Loucy (cell line): ENCODE measurements around the gene SPATA7.

Experiments used
- H2AFZ ChIP-seq: fragments of 200-600 bp; sonication (generic); 2 replicates; pipeline ENCODE4 v1.6.0; 2016; ENCODE audit warnings: antibody characterized with exemption, mild to moderate bottlenecking, low read length, moderate library complexity
- H3F3A ChIP-seq: fragments of 200-600 bp; 2 replicates; pipeline ENCODE4 v1.6.0; 2016; ENCODE audit warnings: antibody characterized with exemption, low read depth, mild to moderate bottlenecking
- H3K27me3 ChIP-seq: fragments of 200-600 bp; sonication (generic); 2 replicates; pipeline ENCODE4 v1.6.1; 2014; ENCODE audit warnings: low read length, mild to moderate bottlenecking; ENCODE audit not compliant: insufficient read depth, poor library complexity, severe bottlenecking
- H3K36me3 ChIP-seq: fragments of 200-600 bp; sonication (generic); 2 replicates; pipeline ENCODE4 v1.6.1; 2016; ENCODE audit warnings: low read length; ENCODE audit not compliant: insufficient read depth
- H3K4me1 ChIP-seq: fragments of 200-600 bp; sonication (generic); 2 replicates; pipeline ENCODE4 v1.5.1; 2014; ENCODE audit warnings: low read length, mild to moderate bottlenecking; ENCODE audit not compliant: insufficient read depth, poor library complexity, severe bottlenecking
- H3K4me2 ChIP-seq: fragments of 200-600 bp; sonication (generic); 2 replicates; pipeline ENCODE4 v1.6.0; 2014; ENCODE audit warnings: antibody characterized with exemption, low read length, low read depth, mild to moderate bottlenecking; ENCODE audit not compliant: poor library complexity, severe bottlenecking
- H3K4me3 ChIP-seq: fragments of 200-600 bp; sonication (generic); 2 replicates; pipeline ENCODE4 v1.5.1; 2014; ENCODE audit warnings: low read length, mild to moderate bottlenecking, mixed read lengths; ENCODE audit not compliant: poor library complexity, severe bottlenecking
- H3K79me2 ChIP-seq: fragments of 200-600 bp; sonication (generic); 2 replicates; pipeline ENCODE4 v1.6.1; 2014; ENCODE audit warnings: low read length; ENCODE audit not compliant: insufficient read depth
- H3K9ac ChIP-seq: fragments of 200-600 bp; sonication (generic); 2 replicates; pipeline ENCODE4 v1.6.0; 2014; ENCODE audit warnings: mild to moderate bottlenecking, low read depth, low read length, moderate library complexity; ENCODE audit not compliant: poor library complexity, severe bottlenecking
- H3K9me2 ChIP-seq: fragments of 200-600 bp; sonication (generic); replicated peaks from 2 replicates; pipeline ENCODE4 v1.6.1; 2016; ENCODE audit warnings: low read depth, low read length, mixed read lengths
- H3K9me3 ChIP-seq: fragments of 200-600 bp; sonication (generic); 2 replicates; pipeline ENCODE4 v1.6.1; 2014; ENCODE audit warnings: mild to moderate bottlenecking, antibody characterized with exemption, low read length, low read depth; ENCODE audit not compliant: insufficient read depth
- H4K20me1 ChIP-seq: fragments of 200-600 bp; sonication (generic); 2 replicates; pipeline ENCODE4 v1.6.0; 2014; ENCODE audit warnings: antibody characterized with exemption, low read length, mild to moderate bottlenecking; ENCODE audit not compliant: insufficient read depth, poor library complexity, severe bottlenecking
- CTCF ChIP-seq: fragments of 200-600 bp; sonication (generic); conservative IDR thresholded peaks from 2 replicates; pipeline ENCODE4 v1.5.1; 2014; ENCODE audit warnings: mild to moderate bottlenecking, antibody characterized with exemption, low read length
- EZH2phosphoT487 ChIP-seq: fragments of 200-600 bp; IDR thresholded peaks from 2 replicates; pipeline ENCODE4 v1.6.1; 2018; ENCODE audit warnings: antibody characterized with exemption, mild to moderate bottlenecking, moderate library complexity, borderline replicate concordance

SPATA7 gene

GRCh38 chr14:88473791-88474190 is 88.3 kb downstream of the SPATA7 start:
- H2AFZ ChIP-seq = no peak overlapping the region
- no peak overlapping the region for H3K4me3 ChIP-seq
- H3K9me3 ChIP-seq = no peaks in the 10 kb centered on the region
- H4K20me1 ChIP-seq = no peaks in the 10 kb centered on the region
- no peaks in the 10 kb centered on the region for H3K4me1 ChIP-seq
- H3K4me2 ChIP-seq = no peak overlapping the region
- H3K9ac ChIP-seq = no peak overlapping the region
- no peaks in the 10 kb centered on the region for H3F3A ChIP-seq
- H3K9me2 ChIP-seq = no peaks in the 10 kb centered on the region
- H3K79me2 ChIP-seq = no peaks in the 10 kb centered on the region
- TF ChIP-seq EZH2phosphoT487 (no peak), CTCF (no peak)
- no peaks in the 10 kb centered on the region for H3K27me3 ChIP-seq
- no peaks in the 10 kb centered on the region for H3K36me3 ChIP-seq

GRCh38 chr14:88476214-88476774 is 90.8 kb downstream of the SPATA7 start:
- no peaks in the 10 kb centered on the region for H3K36me3 ChIP-seq

GRCh38 chr14:88476825-88477224 is 91.4 kb downstream of the SPATA7 start:
- Histone ChIP-seq H3K4me2 (no peak overlapping the region), H3F3A (no peaks in the 10 kb centered on the region), H3K9ac (no peak overlapping the region), H3K9me3 (no peaks in the 10 kb centered on the region), H3K79me2 (no peaks in the 10 kb centered on the region), H2AFZ (no peak overlapping the region), H3K27me3 (no peaks in the 10 kb centered on the region), H3K4me1 (no peaks in the 10 kb centered on the region), H3K9me2 (no peaks in the 10 kb centered on the region), H3K36me3 (no peaks in the 10 kb centered on the region), H4K20me1 (no peaks in the 10 kb centered on the region), H3K4me3 (no peak overlapping the region)
- TF ChIP-seq EZH2phosphoT487 (no peak), CTCF (no peak)

More at GRCh38 chr14:88476214-88476774, 90.8 kb downstream of the SPATA7 start:
- Histone ChIP-seq H3K4me3 (no peak overlapping the region), H3K4me2 (no peak overlapping the region), H3K79me2 (no peaks in the 10 kb centered on the region), H3K4me1 (no peaks in the 10 kb centered on the region), H2AFZ (no peak overlapping the region), H3K27me3 (no peaks in the 10 kb centered on the region), H3K9me2 (no peaks in the 10 kb centered on the region), H3F3A (no peaks in the 10 kb centered on the region), H3K9me3 (no peaks in the 10 kb centered on the region), H4K20me1 (no peaks in the 10 kb centered on the region), H3K9ac (no peak overlapping the region)
- TF ChIP-seq EZH2phosphoT487 (no peak), CTCF (no peak)
